Brain microvascular endothelial cell (primary cell): ENCODE measurements around the gene DNAJB13.

ENCODE experiments used
- DNase-seq: peaks from one replicate; pipeline ENCODE4 v3.0.0-alpha.2; 2020
- H3K27ac ChIP-seq: fragments of 250-450 bp; sonication (Bioruptor Pico); 2 replicates; pipeline ENCODE4 v1.5.1; 2020; ENCODE audit warnings: mild to moderate bottlenecking, moderate library complexity
- H3K27me3 ChIP-seq: fragments of 250-450 bp; sonication (Bioruptor Pico); replicated peaks from 2 replicates; pipeline ENCODE4 v1.5.1; 2020; ENCODE audit warnings: mild to moderate bottlenecking
- H3K36me3 ChIP-seq: fragments of 250-450 bp; sonication (Bioruptor Pico); replicated peaks from 2 replicates; pipeline ENCODE4 v1.5.1; 2020; ENCODE audit warnings: mild to moderate bottlenecking
- H3K4me3 ChIP-seq: 2 replicates; pipeline ENCODE4 v1.5.1; 2011; ENCODE audit warnings: low read depth, mild to moderate bottlenecking, control low read depth, low read length, moderate library complexity
- in situ Hi-C: cut with HindIII; loops from 2 replicates; pipeline ENCODE4 v1.10.0; 2017; ENCODE audit warnings: low sequenced_read_pairs, low pct_ligation_motif_present
- TF ChIP-seq, protein P1 (sequence below): IDR thresholded peaks from 2 replicates; pipeline ENCODE4 v1.5.1; 2011; ENCODE audit warnings: low read depth, mild to moderate bottlenecking, moderate library complexity, low read length, control low read depth, inconsistent platforms; ENCODE audit errors: missing control alignments

DNAJB13 gene

DNA sequence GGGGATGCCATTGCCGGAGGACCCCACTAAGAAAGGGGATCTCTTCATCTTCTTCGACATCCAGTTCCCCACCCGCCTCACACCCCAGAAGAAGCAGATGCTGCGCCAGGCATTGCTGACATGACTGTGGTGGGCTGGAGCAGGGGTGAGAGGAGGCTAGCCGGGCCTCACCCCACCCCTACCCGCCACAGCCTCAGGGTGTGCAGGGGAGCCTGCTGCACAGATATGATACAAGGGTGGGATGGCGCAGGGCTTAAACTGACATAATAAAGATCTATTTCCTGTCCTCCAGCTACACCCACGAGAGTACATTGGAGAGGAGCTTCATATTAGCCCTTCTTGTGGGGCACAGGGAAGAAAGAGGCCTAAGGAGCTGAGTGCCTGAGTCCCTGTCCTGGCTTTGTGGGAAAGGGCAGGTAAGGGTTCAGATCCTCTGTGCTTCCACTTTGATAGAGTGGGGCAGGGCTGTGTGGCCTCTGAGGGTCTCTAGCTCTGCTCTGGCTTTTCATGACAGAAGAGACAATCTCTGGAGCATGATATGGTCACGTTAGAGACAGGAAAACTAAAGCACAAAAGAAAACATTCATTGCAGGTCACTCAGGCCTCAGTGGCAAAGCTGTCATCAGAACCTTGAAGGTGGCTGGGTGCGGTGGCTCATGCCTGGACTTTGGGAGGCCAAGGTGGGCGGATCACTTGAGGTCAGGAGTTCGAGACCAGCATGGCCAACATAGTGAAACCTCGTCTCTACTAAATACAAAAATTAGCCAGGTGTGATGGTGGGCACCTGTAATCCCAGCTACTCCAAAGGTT is 19.4 kb downstream of the DNAJB13 start:
- in situ Hi-C loops, result no loop called here
- no peaks in the 10 kb centered on the region for H3K36me3 ChIP-seq
- H3K27ac ChIP-seq, result no peak overlapping the region
- TF ChIP-seq, protein P1, sequence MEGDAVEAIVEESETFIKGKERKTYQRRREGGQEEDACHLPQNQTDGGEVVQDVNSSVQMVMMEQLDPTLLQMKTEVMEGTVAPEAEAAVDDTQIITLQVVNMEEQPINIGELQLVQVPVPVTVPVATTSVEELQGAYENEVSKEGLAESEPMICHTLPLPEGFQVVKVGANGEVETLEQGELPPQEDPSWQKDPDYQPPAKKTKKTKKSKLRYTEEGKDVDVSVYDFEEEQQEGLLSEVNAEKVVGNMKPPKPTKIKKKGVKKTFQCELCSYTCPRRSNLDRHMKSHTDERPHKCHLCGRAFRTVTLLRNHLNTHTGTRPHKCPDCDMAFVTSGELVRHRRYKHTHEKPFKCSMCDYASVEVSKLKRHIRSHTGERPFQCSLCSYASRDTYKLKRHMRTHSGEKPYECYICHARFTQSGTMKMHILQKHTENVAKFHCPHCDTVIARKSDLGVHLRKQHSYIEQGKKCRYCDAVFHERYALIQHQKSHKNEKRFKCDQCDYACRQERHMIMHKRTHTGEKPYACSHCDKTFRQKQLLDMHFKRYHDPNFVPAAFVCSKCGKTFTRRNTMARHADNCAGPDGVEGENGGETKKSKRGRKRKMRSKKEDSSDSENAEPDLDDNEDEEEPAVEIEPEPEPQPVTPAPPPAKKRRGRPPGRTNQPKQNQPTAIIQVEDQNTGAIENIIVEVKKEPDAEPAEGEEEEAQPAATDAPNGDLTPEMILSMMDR, result no peak
- H3K4me3 ChIP-seq, result no peak overlapping the region
- H3K27me3 ChIP-seq, result no peaks in the 10 kb centered on the region
- DNase-seq, result no peak

DNA sequence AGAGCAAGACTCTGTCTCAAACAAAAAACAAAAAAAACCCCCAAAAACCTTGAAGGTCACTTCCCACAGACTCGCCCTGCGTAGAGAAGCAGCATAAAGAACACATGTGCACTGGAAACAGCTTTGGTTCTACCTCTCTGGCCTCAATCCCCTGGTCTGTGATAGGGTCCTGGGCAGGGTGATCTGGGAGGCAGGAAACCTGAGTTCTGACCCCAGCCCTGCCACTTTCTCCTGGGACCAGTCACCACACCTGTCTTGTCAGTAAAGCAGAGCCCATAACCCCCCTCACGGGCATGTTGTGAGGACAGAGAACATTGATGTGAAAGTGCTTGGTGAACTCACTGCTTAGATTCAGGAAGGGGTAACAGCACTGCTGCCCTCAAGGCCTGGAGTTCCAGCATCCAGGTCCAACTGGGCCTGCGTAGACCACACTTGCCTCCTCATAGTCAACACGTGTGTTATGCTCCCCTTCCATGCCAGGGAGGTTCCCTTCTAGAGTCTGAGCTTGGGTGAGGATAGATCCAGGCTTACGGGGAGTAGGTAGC is 20.4 kb downstream of the DNAJB13 start:
- DNase-seq, result no peak
- Histone ChIP-seq H3K27me3 (no peaks in the 10 kb centered on the region), H3K27ac (no peak overlapping the region), H3K4me3 (no peak overlapping the region), H3K36me3 (no peaks in the 10 kb centered on the region)
- in situ Hi-C loops, result no loop called here
- TF ChIP-seq, protein P1, result no peak

DNA sequence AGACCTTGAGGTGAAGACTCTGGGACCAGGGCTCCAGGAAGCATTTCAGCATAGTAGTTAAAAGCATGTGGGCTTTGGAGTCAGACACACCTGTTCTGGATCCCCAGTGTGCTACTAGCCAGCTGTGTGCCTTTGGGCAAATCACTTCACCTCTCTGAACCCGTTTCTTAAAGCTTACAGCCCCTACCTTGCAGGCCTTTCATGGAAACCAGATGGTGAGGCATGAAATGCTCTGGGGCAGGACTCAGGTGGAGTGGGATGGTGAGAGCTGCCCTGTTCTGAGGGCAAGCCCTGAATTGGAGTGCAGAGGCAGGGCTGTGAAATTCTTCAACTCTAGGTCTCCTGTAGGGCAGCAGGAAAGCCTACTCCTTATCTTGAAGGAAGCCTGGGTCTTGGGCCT is 21.4 kb downstream of the DNAJB13 start:
- TF ChIP-seq, protein P1, result no peak
- in situ Hi-C loops, result no loop called here
- DNase-seq, result no peak
- Histone ChIP-seq H3K27me3 (no peaks in the 10 kb centered on the region), H3K36me3 (no peaks in the 10 kb centered on the region), H3K27ac (no peak overlapping the region), H3K4me3 (no peak overlapping the region)

DNA sequence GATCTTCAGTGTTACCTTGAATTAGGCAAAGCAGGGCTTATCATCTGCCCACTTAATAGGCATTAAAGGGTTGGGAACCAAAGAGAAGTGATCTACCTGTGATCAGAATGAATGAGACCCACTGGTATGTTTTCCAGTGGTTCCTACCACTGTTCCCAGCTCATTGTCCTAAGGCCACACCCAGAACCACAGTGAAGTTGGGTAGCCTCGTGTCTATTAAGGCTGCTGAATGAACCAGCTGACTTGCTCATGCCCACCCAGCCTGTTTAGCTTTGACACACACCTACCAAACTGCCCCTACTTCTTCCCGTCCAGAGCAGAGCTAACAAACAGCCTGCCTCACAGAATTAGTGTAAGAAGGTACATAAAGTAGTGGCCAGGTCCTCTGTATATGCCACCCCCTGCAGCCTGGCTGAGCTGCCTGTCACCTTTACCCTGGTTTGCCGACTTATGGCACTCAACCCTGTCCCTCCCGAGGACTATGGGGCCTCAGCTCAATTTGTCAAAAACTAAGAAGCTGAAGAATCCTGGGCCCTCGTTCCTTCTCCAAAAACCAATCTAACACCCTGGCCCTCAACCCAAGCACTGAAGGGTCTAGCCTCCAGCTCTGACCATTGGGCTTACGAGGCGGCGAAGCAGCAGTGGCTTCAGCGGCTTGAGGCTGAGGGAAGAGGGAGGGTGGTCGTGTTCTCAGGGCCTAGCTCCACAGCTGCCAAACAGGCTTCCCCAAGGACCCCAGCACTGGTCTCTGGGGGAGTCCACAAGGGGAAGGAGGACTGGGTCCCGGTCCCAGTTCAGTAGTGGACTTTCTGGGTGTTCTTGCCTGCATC is 22.0 kb downstream of the DNAJB13 start:
- in situ Hi-C loops, result no loop called here
- no peak overlapping the region for H3K27ac ChIP-seq
- no peaks in the 10 kb centered on the region for H3K27me3 ChIP-seq
- H3K4me3 ChIP-seq, result no peak overlapping the region
- no peaks in the 10 kb centered on the region for H3K36me3 ChIP-seq
- DNase-seq, result no peak
- TF ChIP-seq, protein P1, result no peak

DNA sequence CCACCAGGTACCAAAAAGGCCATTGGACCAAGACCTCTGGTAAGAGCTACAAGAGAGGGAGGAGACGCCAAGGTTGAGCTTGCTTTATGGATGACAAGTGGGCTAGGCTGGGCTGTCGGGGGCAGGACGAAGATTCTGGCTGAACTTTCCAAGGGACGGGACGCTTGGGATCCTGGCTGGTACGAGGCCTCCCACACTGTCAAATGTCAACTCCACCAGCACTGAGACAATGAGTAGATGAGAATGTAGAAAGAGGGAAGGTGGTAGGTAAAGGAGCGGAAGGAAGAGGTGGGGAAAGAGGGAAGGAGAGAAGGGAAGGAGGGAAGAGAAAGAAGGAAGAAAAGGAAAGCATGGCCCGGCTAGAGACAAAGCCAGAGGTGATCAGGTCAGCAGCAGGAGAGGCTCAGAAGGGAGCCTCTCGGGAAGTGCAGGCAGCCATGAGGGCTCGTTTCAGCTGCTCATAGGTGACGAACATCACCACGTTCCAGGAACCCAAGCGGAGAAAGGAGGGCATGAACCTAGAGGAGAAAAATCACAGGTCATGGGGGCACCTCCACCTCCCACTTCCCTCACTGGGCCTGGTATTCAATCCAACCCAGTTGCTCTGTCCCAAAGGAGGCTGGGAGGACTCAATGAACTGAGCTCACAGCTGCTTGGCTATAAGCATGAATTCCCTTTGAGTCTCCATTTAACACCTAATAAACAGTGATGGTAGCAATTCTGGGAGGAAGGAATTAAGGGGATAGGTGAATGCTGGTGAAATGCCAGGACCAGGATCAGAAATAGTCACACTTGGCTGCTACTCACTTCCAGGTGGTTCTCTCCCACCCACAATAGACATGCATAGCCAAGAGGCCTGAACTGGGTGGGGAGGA is 24.0 kb downstream of the DNAJB13 start:
- Histone ChIP-seq H3K4me3 (no peak overlapping the region), H3K27me3 (no peaks in the 10 kb centered on the region), H3K36me3 (no peaks in the 10 kb centered on the region), H3K27ac (no peak overlapping the region)
- no peak for DNase-seq
- TF ChIP-seq, protein P1, result no peak
- in situ Hi-C loops, result no loop called here
